IPS-NIHi11 (cell line): ENCODE data around the gene MFSD6L.
"Not testable (repeated sequence)": the region's sequence is repeated elsewhere in the genome, so short reads cannot be mapped to it uniquely, and the experiment has no call there.

ENCODE experiments used
- DNase-seq: peaks from one replicate; pipeline ENCODE4 v3.0.0; 2012; ENCODE audit warnings: mixed read lengths, low spot score

MFSD6L gene

GRCh38 chr17:8826808-8827435 is 27.8 kb upstream of the MFSD6L start:
- no peak for DNase-seq

GRCh38 chr17:8825802-8826201 is 26.6 kb upstream of the MFSD6L start:
- DNase-seq = no peak

GRCh38 chr17:8823279-8823678 is 24.1 kb upstream of the MFSD6L start:
- DNase-seq = no peak

GRCh38 chr17:8822401-8823035 is 23.4 kb upstream of the MFSD6L start:
- DNase-seq = no peak

- no peak for DNase-seq
Measured at GRCh38 chr17:8821446-8822105, 22.4 kb upstream of the MFSD6L start.

- DNase-seq = no peak
Measured at GRCh38 chr17:8820311-8821010, 21.3 kb upstream of the MFSD6L start.

- DNase-seq = no peak
Measured at GRCh38 chr17:8818654-8819330, 19.6 kb upstream of the MFSD6L start.

GRCh38 chr17:8818047-8818446 is 18.9 kb upstream of the MFSD6L start:
- DNase-seq = no peak

- DNase-seq = no peak
Measured at GRCh38 chr17:8806926-8807550, 7.9 kb upstream of the MFSD6L start.

- DNase-seq = no peak
Measured at GRCh38 chr17:8806253-8806925, 7.2 kb upstream of the MFSD6L start.

- DNase-seq = not testable (repeated sequence)
Measured at GRCh38 chr17:8805396-8805795, 6.2 kb upstream of the MFSD6L start.

- DNase-seq = no peak
Measured at GRCh38 chr17:8803531-8804420, 4.6 kb upstream of the MFSD6L start.

GRCh38 chr17:8801135-8801840 is 2.1 kb upstream of the MFSD6L start:
- DNase-seq = no peak

- DNase-seq = no peak
Measured at GRCh38 chr17:8800656-8801055, 1.5 kb upstream of the MFSD6L start.

- DNase-seq = no peak
Measured at GRCh38 chr17:8799570-8800212, 526 bp upstream of the MFSD6L start.

GRCh38 chr17:8798176-8798845 is 854 bp downstream of the MFSD6L start:
- no peak for DNase-seq

GRCh38 chr17:8797621-8798175 is 1.5 kb downstream of the MFSD6L start:
- no peak for DNase-seq

GRCh38 chr17:8794636-8795035 is 4.5 kb downstream of the MFSD6L start:
- DNase-seq = no peak
